Natural killer cell (primary cell): ENCODE data around the gene AOC2. TPM values are rescaled to one million over a fixed set of nuclear protein-coding genes. Genes with fewer than 3 reads are reported as not detected.
"Not testable (repeated sequence)": the region's sequence is repeated elsewhere in the genome, so short reads cannot be mapped to it uniquely, and the experiment has no call there.

Experiments
- ATAC-seq, 3 donors: fragments of 150-1000 bp in 2 of 3; fragments of 200-7000 bp in 1 of 3; cut with Tn5 transposase; 1 replicate in 1 of 3; 2 replicates in 2 of 3; pipeline ENCODE4 v1.10.0; 2021; ENCODE audit warnings: mild to moderate bottlenecking in 2 of 3, moderate library complexity in 2 of 3
- DNase-seq, 2 donors: peaks; one replicate each; pipeline versions ENCODE4 v3.0.0 to v3.0.0-alpha.2; 2013 to 2021; ENCODE audit warnings: mixed read lengths in 1 of 2
- H3K27ac ChIP-seq: one replicate; pipeline ENCODE4 v1.5.1; 2013; ENCODE audit warnings: mild to moderate bottlenecking, low read length
- H3K27me3 ChIP-seq: one replicate; pipeline ENCODE4 v1.6.1; 2013; ENCODE audit warnings: low read length; ENCODE audit not compliant: control insufficient read depth, insufficient read depth
- H3K36me3 ChIP-seq: one replicate; pipeline ENCODE4 v1.6.1; 2013; ENCODE audit warnings: low read length; ENCODE audit not compliant: control insufficient read depth, insufficient read depth
- H3K4me1 ChIP-seq: one replicate; pipeline ENCODE4 v1.6.1; 2013; ENCODE audit warnings: low read length; ENCODE audit not compliant: control insufficient read depth, insufficient read depth
- H3K4me3 ChIP-seq: one replicate; pipeline ENCODE4 v1.5.1; 2013; ENCODE audit warnings: low read length
- H3K9me3 ChIP-seq: one replicate; pipeline ENCODE4 v1.6.1; 2013; ENCODE audit warnings: low read length; ENCODE audit not compliant: control insufficient read depth, insufficient read depth
- H3K27ac Mint-ChIP-seq, 2 donors: one replicate each; pipeline ENCODE4 v1.8.0; 2022; ENCODE audit warnings: mild to moderate bottlenecking in 2 of 2, mixed read lengths in 2 of 2, moderate library complexity in 1 of 2
- H3K27me3 Mint-ChIP-seq, 2 donors: one replicate each; pipeline ENCODE4 v1.8.0; 2022; ENCODE audit warnings: low read depth in 2 of 2, mixed read lengths in 2 of 2
- H3K36me3 Mint-ChIP-seq: one replicate; pipeline ENCODE4 v1.8.0; 2022; ENCODE audit warnings: mixed read lengths
- H3K4me1 Mint-ChIP-seq, 2 donors: one replicate each; pipeline ENCODE4 v1.8.0; 2022; ENCODE audit warnings: mixed read lengths in 2 of 2
- H3K4me3 Mint-ChIP-seq: one replicate; pipeline ENCODE4 v1.8.0; 2022; ENCODE audit warnings: mild to moderate bottlenecking, moderate library complexity, mixed read lengths
- H3K9me3 Mint-ChIP-seq, 2 donors: one replicate each; pipeline ENCODE4 v1.8.0; 2022; ENCODE audit warnings: mixed read lengths in 2 of 2
- CTCF ChIP-seq: fragments of 200-600 bp; IDR thresholded peaks from one replicate; pipeline ENCODE4 v1.8.0; 2022; ENCODE audit warnings: antibody characterized with exemption
- WGBS: methylation state at CpG from one replicate; pipeline ENCODE4 v1.1.7; 2013; ENCODE audit warnings: missing lambda C conversion rate; ENCODE audit not compliant: insufficient coverage; 5-methylcytosine and 5-hydroxymethylcytosine counted together
- intact Hi-C: fragments of 100-400 bp; cut with micrococcal nuclease; formaldehyde crosslinking; loops from one replicate; pipeline ENCODE4 v1.14.2; 2022
- total RNA-seq, 4 donors: library from RNA; stranded (reverse); fragments of 120-200 nt in 1 of 4; gene quantifications; one replicate each; pipeline versions ENCODE4 v1.2.3 to v1.2.4, GENCODE V29; 2013 to 2022

Gene AOC2
- total RNA-seq, 3 donors from 2014 or later (not counting 1 experiment from before 2014, with no cell fraction given): 3.0 to 3.9 (median 3.5) TPM

- no peak overlapping the region for H3K4me3 Mint-ChIP-seq
- no peaks in the 10 kb centered on the region for H3K36me3 Mint-ChIP-seq
- WGBS: 88% methylated on average over 7 of the region's 9 CpGs
- intact Hi-C loops: no loop called here
- Histone ChIP-seq H3K36me3 (peaks cover 12% of the 10 kb centered on the region), H3K9me3 (no peaks in the 10 kb centered on the region), H3K27me3 (no peaks in the 10 kb centered on the region), H3K4me3 (no peak overlapping the region), H3K27ac (no peak overlapping the region), H3K4me1 (peaks cover 9% of the 10 kb centered on the region)
- peaks cover 0 to 11% of the 10 kb centered on the region in 2 donors for H3K4me1 Mint-ChIP-seq
- H3K9me3 Mint-ChIP-seq: no peaks in the 10 kb centered on the region
- TF ChIP-seq CTCF: no peak
- H3K27ac Mint-ChIP-seq: no peak overlapping the region
- ATAC-seq (no peak), DNase-seq (no peak)
- H3K27me3 Mint-ChIP-seq: peaks cover 0 to 3% of the 10 kb centered on the region in 2 donors
Observed at GRCh38 chr17:42849031-42849430, 4.7 kb downstream of the AOC2 start.

GRCh38 chr17:42849451-42850181 is 5.2 kb downstream of the AOC2 start:
- no peaks in the 10 kb centered on the region for H3K36me3 Mint-ChIP-seq
- TF ChIP-seq CTCF: no peak
- peaks cover 0 to 3% of the 10 kb centered on the region in 2 donors for H3K27me3 Mint-ChIP-seq
- no peak overlapping the region for H3K27ac Mint-ChIP-seq
- H3K4me1 Mint-ChIP-seq: peaks cover 0 to 11% of the 10 kb centered on the region in 2 donors
- no peak overlapping the region for H3K4me3 ChIP-seq
- 80% methylated on average over 8 of the region's 8 CpGs for WGBS
- no peak for DNase-seq
- no peaks in the 10 kb centered on the region for H3K27me3 ChIP-seq
- intact Hi-C loops: no loop called here
- H3K27ac ChIP-seq: no peak overlapping the region
- no peak for ATAC-seq
- H3K9me3 Mint-ChIP-seq: no peaks in the 10 kb centered on the region
- peaks cover 9% of the 10 kb centered on the region for H3K4me1 ChIP-seq
- peaks cover 10% of the 10 kb centered on the region for H3K36me3 ChIP-seq
- no peak overlapping the region for H3K4me3 Mint-ChIP-seq
- H3K9me3 ChIP-seq: no peaks in the 10 kb centered on the region

- intact Hi-C loops: no loop called here
- H3K4me1 Mint-ChIP-seq: peaks cover 0 to 6% of the 10 kb centered on the region in 2 donors
- peaks cover 0 to 3% of the 10 kb centered on the region in 2 donors for H3K27me3 Mint-ChIP-seq
- no peaks in the 10 kb centered on the region for H3K9me3 ChIP-seq
- no peaks in the 10 kb centered on the region for H3K36me3 Mint-ChIP-seq
- H3K27ac ChIP-seq: no peak within 1 kb of the TSS
- H3K27ac Mint-ChIP-seq: no peak within 1 kb of the TSS
- WGBS: 80% methylated on average over 9 of the region's 9 CpGs
- DNase-seq: no peak
- H3K27me3 ChIP-seq: no peaks in the 10 kb centered on the region
- H3K9me3 Mint-ChIP-seq: no peaks in the 10 kb centered on the region
- no peaks in the 10 kb centered on the region for H3K36me3 ChIP-seq
- peaks cover 6% of the 10 kb centered on the region for H3K4me1 ChIP-seq
- no peak within 1 kb of the TSS for H3K4me3 Mint-ChIP-seq
- no peak for ATAC-seq
- TF ChIP-seq CTCF: no peak
- H3K4me3 ChIP-seq: no peak within 1 kb of the TSS
Observed at GRCh38 chr17:42850954-42851353, 6.6 kb downstream of the AOC2 start, which contains the start of gene AOC3. TSS of gene AOC3 (plus strand) at chr17:42851199. CDS start at chr17:42851344, 145 bp downstream.

GRCh38 chr17:42851371-42852240 is 7.2 kb downstream of the AOC2 start:
- not testable (repeated sequence) for DNase-seq

More at GRCh38 chr17:42851371-42852240, 7.2 kb downstream of the AOC2 start:
- H3K4me1 Mint-ChIP-seq, H3K27ac Mint-ChIP-seq, intact Hi-C loops, ATAC-seq, H3K27ac ChIP-seq, H3K4me3 ChIP-seq, H3K36me3 ChIP-seq, H3K27me3 ChIP-seq, H3K4me3 Mint-ChIP-seq, H3K9me3 Mint-ChIP-seq, H3K36me3 Mint-ChIP-seq, H3K27me3 Mint-ChIP-seq, H3K9me3 ChIP-seq, H3K4me1 ChIP-seq: not testable (repeated sequence)
- WGBS: 93% methylated on average over 22 of the region's 28 CpGs
